Astrocyte of the cerebellum (primary cell): Measurements from ENCODE around the gene PLXDC2.

Experiments
- DNase-seq: peaks from one replicate; pipeline ENCODE4 v3.0.0-alpha.2; 2011; ENCODE audit warnings: low read depth
- H3K4me3 ChIP-seq: 2 replicates; pipeline ENCODE4 v1.5.1; 2011; ENCODE audit warnings: mild to moderate bottlenecking, low read depth, low read length, moderate library complexity
- in situ Hi-C: cut with HindIII; loops from 2 replicates; pipeline ENCODE4 v1.10.0; 2017; ENCODE audit warnings: low sequenced_read_pairs
- TF ChIP-seq, protein P1 (sequence below): IDR thresholded peaks from 2 replicates; pipeline ENCODE4 v1.5.1; 2012; ENCODE audit warnings: low read length, low read depth, moderate library complexity, mild to moderate bottlenecking; ENCODE audit errors: missing control alignments

Gene PLXDC2

DNA sequence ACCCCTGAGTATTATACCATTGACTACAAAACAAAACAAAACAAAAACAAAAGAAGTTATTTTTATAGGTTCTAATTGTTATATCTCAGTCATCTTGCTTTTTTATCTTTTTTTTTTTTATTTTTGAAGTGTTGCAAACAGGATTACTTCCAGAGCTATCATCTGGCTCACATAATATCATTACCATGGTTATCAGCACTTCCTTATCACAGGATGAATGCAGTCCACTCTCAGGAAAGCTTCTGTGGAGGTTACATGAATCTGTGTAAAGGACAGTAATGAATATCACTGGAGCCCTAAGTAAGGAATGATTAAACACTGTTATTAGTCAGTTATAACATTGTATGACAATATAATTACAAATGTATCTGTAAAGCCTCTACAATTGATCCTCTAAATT is 451.5 kb downstream of the PLXDC2 start:
- H3K4me3 ChIP-seq: no peak overlapping the region
- TF ChIP-seq, protein P1, sequence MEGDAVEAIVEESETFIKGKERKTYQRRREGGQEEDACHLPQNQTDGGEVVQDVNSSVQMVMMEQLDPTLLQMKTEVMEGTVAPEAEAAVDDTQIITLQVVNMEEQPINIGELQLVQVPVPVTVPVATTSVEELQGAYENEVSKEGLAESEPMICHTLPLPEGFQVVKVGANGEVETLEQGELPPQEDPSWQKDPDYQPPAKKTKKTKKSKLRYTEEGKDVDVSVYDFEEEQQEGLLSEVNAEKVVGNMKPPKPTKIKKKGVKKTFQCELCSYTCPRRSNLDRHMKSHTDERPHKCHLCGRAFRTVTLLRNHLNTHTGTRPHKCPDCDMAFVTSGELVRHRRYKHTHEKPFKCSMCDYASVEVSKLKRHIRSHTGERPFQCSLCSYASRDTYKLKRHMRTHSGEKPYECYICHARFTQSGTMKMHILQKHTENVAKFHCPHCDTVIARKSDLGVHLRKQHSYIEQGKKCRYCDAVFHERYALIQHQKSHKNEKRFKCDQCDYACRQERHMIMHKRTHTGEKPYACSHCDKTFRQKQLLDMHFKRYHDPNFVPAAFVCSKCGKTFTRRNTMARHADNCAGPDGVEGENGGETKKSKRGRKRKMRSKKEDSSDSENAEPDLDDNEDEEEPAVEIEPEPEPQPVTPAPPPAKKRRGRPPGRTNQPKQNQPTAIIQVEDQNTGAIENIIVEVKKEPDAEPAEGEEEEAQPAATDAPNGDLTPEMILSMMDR: no peak
- no peak for DNase-seq
- in situ Hi-C loops: no loop called here

DNA sequence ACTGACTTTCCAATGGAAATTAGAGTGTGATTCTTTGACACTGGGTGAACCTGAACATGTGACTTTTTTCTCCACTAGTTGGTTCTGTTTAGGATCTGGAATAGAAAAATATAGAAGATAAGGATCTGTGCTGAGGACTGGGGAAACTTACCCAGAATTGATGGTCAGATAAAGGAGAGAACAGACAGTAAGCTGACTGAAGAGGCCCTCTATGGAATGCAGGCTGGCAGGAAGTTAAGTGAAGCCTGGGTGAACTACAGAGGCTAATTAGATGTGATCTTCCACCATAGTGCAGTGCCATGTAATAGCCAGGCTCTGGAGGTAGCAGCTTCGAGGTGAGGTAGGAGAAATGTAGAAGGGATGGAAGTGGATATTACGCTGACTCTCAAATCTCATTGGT is 455.3 kb downstream of the PLXDC2 start:
- TF ChIP-seq, protein P1: no peak
- in situ Hi-C loops: no loop called here
- H3K4me3 ChIP-seq: no peak overlapping the region
- DNase-seq: no peak

DNA sequence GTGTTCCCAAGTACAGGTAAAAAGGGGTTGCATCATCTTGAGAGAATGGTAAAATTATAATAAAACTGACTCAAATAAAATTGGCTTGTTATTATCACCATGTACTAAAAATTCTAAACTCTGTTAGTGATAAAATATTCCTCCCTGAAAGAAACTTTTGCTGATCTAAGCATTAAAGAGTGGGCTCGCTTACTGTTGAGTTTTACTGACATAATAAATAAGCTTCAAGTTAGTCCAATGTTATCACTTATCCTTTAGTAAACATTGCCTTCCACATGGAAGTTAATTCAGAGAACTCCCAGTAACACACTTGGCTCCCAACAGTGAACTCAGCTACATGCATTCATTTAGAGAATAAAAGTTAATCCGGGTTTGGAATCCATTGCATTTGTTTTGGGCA is 456.4 kb downstream of the PLXDC2 start:
- H3K4me3 ChIP-seq: no peak overlapping the region
- no peak for DNase-seq
- TF ChIP-seq, protein P1: no peak
- in situ Hi-C loops: no loop called here

DNA sequence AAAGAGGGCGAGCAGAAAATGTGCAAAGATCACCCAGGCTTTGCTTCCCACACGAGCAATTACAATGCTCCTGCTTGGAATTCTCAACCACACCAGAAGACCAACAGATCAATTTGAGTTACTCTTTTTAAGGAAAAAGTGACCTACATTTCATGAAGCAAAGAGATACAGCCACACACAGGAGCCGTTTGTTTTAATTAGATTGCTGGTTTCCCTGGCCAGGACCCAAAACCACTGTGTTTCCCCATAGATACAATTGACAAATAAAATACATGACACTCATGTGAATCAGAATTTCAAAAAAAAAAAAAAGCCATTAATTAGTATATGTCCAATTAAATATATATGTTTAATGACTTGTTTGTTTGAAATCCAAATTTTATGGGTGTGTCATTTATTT is 458.3 kb downstream of the PLXDC2 start:
- in situ Hi-C loops: no loop called here
- H3K4me3 ChIP-seq: no peak overlapping the region
- DNase-seq: no peak
- TF ChIP-seq, protein P1: no peak

DNA sequence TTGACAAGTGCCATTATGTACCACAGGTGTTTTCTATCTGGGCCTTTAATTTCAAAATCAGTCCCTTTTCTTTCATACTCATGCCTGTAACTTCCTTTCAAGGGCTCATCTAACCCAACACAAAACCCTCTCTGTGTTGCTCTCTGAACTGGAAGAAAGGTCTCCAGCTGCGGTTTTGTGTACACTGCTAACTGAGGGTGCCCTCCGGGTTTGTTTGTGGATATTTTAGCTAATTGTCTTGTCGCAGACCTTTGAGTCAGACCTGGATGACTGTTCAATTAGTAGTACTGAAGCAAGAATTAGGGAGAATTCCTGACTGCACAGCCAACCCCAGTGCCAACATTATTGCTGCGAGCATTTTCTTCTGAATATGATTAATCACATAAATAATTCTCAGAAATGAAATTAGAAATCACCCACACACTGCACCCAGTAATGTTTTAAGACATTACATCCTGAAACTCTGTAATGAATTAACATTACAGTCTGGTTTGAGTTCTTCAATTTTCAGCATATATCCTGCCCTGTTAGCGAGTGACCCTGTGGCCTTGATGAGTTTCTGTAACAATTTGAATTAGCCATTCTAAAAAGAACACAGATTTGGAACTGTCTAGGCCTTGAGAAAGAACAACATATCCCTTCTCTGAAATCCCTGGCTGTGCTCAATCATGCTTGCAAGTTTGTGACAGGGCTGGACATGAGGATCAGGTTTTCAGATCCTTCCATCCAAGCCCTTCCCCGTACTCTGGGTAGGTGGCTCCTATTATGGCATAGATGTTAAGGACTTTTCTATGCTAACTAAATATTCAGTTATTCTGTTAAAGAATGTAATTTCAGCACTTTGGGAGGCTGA is 460.1 kb downstream of the PLXDC2 start:
- peak; percentile 5 for DNase-seq
- H3K4me3 ChIP-seq: no peak overlapping the region
- in situ Hi-C loops: no loop called here
- TF ChIP-seq, protein P1: no peak

DNA sequence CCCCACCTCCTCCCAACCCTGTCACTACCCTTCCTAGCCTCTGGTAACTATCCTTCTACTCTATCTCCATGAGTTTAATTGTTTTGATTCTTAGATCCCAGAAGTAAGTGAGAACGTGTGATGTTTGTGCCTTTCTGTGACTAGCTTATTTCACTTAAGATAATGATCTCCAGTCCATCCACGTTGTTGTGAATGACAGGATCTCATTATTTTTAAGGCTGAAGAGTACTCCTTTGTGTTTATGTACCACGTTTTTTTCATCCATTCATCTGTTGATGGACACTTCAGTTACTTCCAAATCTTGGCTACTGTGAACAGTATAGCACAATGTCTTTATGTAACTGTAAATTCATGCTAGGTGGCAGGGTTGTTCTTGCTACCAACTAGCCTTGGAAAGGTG is 461.6 kb downstream of the PLXDC2 start:
- no peak for DNase-seq
- no peak overlapping the region for H3K4me3 ChIP-seq
- TF ChIP-seq, protein P1: no peak
- in situ Hi-C loops: no loop called here

DNA sequence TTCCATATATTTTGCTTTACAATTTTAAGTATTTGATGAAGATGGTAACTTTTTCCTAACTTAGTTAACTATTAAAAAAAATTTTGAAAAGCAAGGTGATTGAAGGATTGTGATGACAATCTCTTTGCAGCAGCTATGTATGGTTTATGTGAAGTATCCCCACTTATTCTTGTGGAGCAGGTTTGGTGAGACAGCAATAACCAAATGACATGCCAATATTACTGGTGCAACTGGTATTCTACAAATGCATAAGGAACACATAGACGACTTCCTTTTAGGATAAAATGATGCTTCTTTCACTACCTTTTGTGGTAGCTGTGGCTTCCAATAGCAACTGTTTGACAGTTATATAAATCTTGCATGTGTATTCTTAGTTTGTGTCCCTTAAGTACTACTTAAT is 465.3 kb downstream of the PLXDC2 start:
- TF ChIP-seq, protein P1: no peak
- in situ Hi-C loops: no loop called here
- no peak overlapping the region for H3K4me3 ChIP-seq
- DNase-seq: no peak
